Measurements from ENCODE around the gene SAG.

DNA sequence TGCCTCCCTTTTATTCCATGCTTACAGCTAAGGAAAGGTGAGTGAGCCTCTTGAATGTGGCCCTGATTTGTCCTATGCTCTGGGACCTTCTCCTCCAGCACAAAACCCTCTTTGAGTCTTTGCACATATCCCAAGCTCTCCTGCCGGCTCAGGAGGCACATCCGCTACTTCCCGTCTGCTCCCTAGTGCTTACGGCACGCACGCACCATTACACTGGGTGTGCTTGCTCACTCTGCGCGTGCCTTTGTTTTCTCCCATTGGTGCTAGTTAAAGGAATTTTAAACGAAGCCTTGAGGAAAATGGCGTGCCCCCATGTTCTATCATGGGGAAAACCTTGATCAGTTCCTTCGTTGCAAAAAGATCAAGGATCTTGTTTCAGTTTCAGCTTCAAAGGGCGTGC, 38.8 kb downstream of the SAG start:
- TF ChIP-seq, protein P1, sequence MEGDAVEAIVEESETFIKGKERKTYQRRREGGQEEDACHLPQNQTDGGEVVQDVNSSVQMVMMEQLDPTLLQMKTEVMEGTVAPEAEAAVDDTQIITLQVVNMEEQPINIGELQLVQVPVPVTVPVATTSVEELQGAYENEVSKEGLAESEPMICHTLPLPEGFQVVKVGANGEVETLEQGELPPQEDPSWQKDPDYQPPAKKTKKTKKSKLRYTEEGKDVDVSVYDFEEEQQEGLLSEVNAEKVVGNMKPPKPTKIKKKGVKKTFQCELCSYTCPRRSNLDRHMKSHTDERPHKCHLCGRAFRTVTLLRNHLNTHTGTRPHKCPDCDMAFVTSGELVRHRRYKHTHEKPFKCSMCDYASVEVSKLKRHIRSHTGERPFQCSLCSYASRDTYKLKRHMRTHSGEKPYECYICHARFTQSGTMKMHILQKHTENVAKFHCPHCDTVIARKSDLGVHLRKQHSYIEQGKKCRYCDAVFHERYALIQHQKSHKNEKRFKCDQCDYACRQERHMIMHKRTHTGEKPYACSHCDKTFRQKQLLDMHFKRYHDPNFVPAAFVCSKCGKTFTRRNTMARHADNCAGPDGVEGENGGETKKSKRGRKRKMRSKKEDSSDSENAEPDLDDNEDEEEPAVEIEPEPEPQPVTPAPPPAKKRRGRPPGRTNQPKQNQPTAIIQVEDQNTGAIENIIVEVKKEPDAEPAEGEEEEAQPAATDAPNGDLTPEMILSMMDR (conservative IDR thresholded peaks at IDR 0.05; ENCODE audit: low read depth in 2 of 2): no peak
- TF ChIP-seq EZH2 (IDR thresholded peaks at IDR 0.05; ENCODE audit: low read depth, unreplicated experiment) (no peak), POLR2AphosphoS5 (IDR thresholded peaks at IDR 0.05; ENCODE audit: low read depth) (no peak), STAT1 (IDR thresholded peaks at IDR 0.05; ENCODE audit: unreplicated experiment) (no peak), CREB1 (CRISPR knock-in tag; IDR thresholded peaks at IDR 0.05; ENCODE audit: low read depth) (no peak)
- TF ChIP-seq, protein P2, sequence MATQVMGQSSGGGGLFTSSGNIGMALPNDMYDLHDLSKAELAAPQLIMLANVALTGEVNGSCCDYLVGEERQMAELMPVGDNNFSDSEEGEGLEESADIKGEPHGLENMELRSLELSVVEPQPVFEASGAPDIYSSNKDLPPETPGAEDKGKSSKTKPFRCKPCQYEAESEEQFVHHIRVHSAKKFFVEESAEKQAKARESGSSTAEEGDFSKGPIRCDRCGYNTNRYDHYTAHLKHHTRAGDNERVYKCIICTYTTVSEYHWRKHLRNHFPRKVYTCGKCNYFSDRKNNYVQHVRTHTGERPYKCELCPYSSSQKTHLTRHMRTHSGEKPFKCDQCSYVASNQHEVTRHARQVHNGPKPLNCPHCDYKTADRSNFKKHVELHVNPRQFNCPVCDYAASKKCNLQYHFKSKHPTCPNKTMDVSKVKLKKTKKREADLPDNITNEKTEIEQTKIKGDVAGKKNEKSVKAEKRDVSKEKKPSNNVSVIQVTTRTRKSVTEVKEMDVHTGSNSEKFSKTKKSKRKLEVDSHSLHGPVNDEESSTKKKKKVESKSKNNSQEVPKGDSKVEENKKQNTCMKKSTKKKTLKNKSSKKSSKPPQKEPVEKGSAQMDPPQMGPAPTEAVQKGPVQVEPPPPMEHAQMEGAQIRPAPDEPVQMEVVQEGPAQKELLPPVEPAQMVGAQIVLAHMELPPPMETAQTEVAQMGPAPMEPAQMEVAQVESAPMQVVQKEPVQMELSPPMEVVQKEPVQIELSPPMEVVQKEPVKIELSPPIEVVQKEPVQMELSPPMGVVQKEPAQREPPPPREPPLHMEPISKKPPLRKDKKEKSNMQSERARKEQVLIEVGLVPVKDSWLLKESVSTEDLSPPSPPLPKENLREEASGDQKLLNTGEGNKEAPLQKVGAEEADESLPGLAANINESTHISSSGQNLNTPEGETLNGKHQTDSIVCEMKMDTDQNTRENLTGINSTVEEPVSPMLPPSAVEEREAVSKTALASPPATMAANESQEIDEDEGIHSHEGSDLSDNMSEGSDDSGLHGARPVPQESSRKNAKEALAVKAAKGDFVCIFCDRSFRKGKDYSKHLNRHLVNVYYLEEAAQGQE (IDR thresholded peaks at IDR 0.05; ENCODE audit: unreplicated experiment): no peak
